Calu3 (cell line): ENCODE results near the gene ADAMTSL2. TPM values are rescaled to one million over a fixed set of nuclear protein-coding genes. Genes with fewer than 3 reads are reported as not detected.

Source experiments
- BruUV-seq: library from RNA; stranded (reverse); fragments of 400-500 nt; replicated peaks from 2 replicates; lab custom pipeline; 2021; lab: Mats Ljungman, UMichigan
- CTCF ChIA-PET: fragments of 300-600 bp; sonication (Branson Sonifier 250); formaldehyde crosslinking; loops from one replicate; lab custom pipeline; 2022; ENCODE audit warnings: antibody characterized with exemption; lab: Charles Lee
- DNase-seq: peaks from one replicate; pipeline ENCODE4 v3.0.0; 2022
- H3K27ac Mint-ChIP-seq: one replicate; pipeline ENCODE4 v1.8.0; 2022; ENCODE audit warnings: mixed read lengths; ENCODE audit not compliant: unreplicated experiment
- H3K27me3 Mint-ChIP-seq: one replicate; pipeline ENCODE4 v1.8.0; 2022; ENCODE audit warnings: mixed read lengths; ENCODE audit not compliant: unreplicated experiment
- H3K36me3 Mint-ChIP-seq: one replicate; pipeline ENCODE4 v1.8.0; 2022; ENCODE audit warnings: mild to moderate bottlenecking, moderate library complexity, mixed read lengths; ENCODE audit not compliant: insufficient read depth, unreplicated experiment
- H3K4me1 Mint-ChIP-seq: one replicate; pipeline ENCODE4 v1.8.0; 2022; ENCODE audit warnings: mild to moderate bottlenecking, low read depth, mixed read lengths; ENCODE audit not compliant: unreplicated experiment
- H3K4me3 Mint-ChIP-seq: one replicate; pipeline ENCODE4 v1.8.0; 2022; ENCODE audit warnings: mild to moderate bottlenecking, low read depth, moderate library complexity, mixed read lengths; ENCODE audit not compliant: unreplicated experiment
- H3K9me3 Mint-ChIP-seq: one replicate; pipeline ENCODE4 v1.8.0; 2022; ENCODE audit warnings: low read depth, mixed read lengths; ENCODE audit not compliant: unreplicated experiment
- CTCF ChIP-seq: fragments of 200-600 bp; IDR thresholded peaks from one replicate; pipeline ENCODE4 v1.8.0; 2022; ENCODE audit warnings: antibody characterized with exemption; ENCODE audit not compliant: unreplicated experiment
- intact Hi-C: fragments of 100-400 bp; cut with micrococcal nuclease; formaldehyde crosslinking; loops from one replicate; pipeline ENCODE4 v1.10.0; 2022; ENCODE audit not compliant: unreplicated experiment
- total RNA-seq: library from RNA; stranded (reverse); gene quantifications from 2 replicates; pipeline ENCODE4 v1.2.3, GENCODE V29; 2022

Gene ADAMTSL2
- total RNA-seq, 1 experiment from 2014 or later, result 0.14 TPM

DNA sequence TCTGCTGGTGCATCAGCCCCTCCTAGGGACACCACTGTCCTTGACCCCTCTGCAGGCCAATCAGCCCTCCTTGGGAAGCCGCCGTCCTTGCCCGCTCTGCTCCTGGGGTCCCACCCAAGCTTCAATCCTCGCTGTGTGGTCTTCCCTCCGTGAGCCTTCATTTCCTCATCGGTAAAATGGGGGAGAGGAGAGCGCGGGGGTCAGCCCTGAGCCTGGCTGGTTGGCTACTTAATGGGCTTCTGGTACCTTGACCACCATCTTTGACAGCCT, 42.9 kb upstream of the ADAMTSL2 start:
- H3K4me1 Mint-ChIP-seq, result no peaks in the 10 kb centered on the region
- no peak for DNase-seq
- peaks cover 18% of the 10 kb centered on the region for H3K27me3 Mint-ChIP-seq
- CTCF ChIA-PET, result interaction anchor here (0.6 kb wide), 1 partner anchor 752 kb away, joined by 5 read pairs; no protein-coding TSS in a partner anchor
- TF ChIP-seq CTCF, result no peak
- H3K27ac Mint-ChIP-seq, result no peak overlapping the region
- peaks cover 5% of the 10 kb centered on the region for H3K36me3 Mint-ChIP-seq
- intact Hi-C loops, result no loop called here
- no peak overlapping the region for H3K4me3 Mint-ChIP-seq
- BruUV-seq, result no TSS peak
- H3K9me3 Mint-ChIP-seq, result no peaks in the 10 kb centered on the region

DNA sequence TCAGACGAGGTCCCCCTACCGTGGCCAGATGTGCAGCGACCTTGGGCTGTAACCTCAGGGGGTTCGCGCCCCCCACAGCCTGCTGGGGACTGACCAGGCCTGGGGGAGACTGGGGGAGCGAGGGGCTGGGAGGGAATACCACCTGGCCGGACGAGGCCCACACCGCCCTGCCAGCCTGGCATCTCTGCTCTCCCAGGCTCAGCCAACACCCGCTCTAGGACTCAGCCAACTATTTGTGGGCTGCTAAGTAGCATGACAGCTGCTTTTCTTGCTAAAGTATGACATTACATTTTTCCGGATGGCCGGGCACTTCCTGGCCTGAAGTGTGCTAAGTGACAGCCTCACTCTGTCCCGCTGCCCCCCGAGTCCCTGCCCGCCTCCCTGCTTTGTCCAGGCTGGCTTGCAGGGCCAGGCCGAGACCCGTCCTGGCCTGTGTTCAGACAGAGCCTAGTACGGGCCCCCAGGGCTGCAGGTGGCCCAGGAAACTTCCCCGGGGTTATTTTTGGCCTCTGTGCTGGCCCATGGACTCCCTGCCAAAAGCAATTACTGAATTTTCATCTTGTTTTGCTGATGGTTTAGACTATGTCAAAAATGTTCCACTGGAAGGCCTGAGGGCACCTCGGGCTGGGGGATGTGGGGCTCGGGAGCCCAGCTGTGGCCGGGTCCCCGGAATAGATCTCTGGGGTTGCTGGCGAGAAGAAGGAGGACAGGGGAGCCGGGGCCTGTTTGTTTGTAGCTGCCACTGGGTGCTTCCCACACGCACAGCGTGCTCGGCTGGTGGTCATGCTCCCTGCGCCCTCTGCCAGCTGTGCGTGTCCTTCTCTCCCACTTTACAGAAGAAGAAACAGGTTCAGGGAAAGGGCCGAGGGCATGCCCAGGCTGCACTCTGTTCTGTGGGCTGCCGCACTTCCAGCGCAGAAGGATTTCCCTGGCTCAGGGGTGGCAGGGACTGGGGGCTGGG, 42.2 kb upstream of the ADAMTSL2 start:
- no TSS peak for BruUV-seq
- no peaks in the 10 kb centered on the region for H3K9me3 Mint-ChIP-seq
- no peaks in the 10 kb centered on the region for H3K4me1 Mint-ChIP-seq
- no peak overlapping the region for H3K4me3 Mint-ChIP-seq
- intact Hi-C loops, result no loop called here
- no peak for DNase-seq
- H3K27ac Mint-ChIP-seq, result no peak overlapping the region
- no peak for TF ChIP-seq CTCF
- H3K36me3 Mint-ChIP-seq, result peaks cover 5% of the 10 kb centered on the region
- H3K27me3 Mint-ChIP-seq, result peaks cover 19% of the 10 kb centered on the region
- CTCF ChIA-PET, result interaction anchor here (0.6 kb wide), 1 partner anchor 753 kb away, joined by 5 read pairs; no protein-coding TSS in a partner anchor

GRCh38 chr9:133493428-133493827, 41.1 kb upstream of the ADAMTSL2 start:
- Mint-ChIP-seq H3K27me3 (peaks cover 30% of the 10 kb centered on the region), H3K27ac (no peak overlapping the region), H3K36me3 (peaks cover 5% of the 10 kb centered on the region), H3K9me3 (no peaks in the 10 kb centered on the region), H3K4me3 (no peak overlapping the region), H3K4me1 (no peaks in the 10 kb centered on the region)
- intact Hi-C loops, result no loop called here
- no peak for TF ChIP-seq CTCF
- no peak for DNase-seq
- no TSS peak for BruUV-seq
- CTCF ChIA-PET, result no interaction called here

DNA sequence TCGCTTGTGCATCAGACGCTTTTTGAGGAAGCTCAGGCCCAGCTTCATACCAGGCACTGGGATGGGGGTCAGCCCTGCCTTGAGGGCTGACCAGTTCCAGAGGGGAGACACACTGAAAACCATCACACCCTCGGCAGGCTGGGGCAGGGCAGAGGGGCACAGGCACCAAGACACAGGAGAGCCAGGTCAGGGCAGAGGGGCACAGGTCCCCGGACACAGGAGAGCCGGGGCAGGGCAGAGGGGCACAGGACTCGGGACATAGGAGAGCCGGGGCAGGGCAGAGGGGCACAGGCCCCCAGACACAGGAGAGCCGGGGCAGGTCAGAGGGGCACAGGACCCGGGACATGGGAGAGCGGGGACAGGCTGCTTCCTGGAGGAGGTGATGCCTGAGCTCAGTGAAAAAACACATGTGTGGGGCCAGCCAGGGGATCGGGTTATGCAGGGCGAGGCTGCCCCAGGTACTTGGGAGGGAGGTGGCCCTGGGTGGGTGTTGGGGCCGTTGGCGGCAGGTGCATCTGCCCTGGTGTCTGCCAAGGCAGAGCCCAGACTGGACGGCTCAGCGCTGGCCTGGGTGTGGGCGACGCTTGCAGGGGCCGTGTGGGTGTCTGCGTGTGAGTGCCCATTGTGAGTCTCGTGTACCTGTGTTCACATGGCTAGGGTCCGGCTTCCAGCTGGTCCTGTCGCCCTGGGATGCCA, 40.5 kb upstream of the ADAMTSL2 start:
- Mint-ChIP-seq H3K4me1 (no peaks in the 10 kb centered on the region), H3K27ac (no peak overlapping the region), H3K9me3 (no peaks in the 10 kb centered on the region), H3K4me3 (no peak overlapping the region), H3K27me3 (peaks cover 31% of the 10 kb centered on the region), H3K36me3 (peaks cover 5% of the 10 kb centered on the region)
- intact Hi-C loops, result no loop called here
- no TSS peak for BruUV-seq
- no peak for TF ChIP-seq CTCF
- DNase-seq, result no peak
- CTCF ChIA-PET, result no interaction called here
